Inflammatory macrophage treated with lipopolysaccharide for 4 hours (primary cell): ENCODE measurements around the gene EIF5AL1.

Experiments
- DNase-seq: peaks from one replicate; pipeline ENCODE4 v3.0.0-alpha.2; 2020

EIF5AL1 gene

DNA sequence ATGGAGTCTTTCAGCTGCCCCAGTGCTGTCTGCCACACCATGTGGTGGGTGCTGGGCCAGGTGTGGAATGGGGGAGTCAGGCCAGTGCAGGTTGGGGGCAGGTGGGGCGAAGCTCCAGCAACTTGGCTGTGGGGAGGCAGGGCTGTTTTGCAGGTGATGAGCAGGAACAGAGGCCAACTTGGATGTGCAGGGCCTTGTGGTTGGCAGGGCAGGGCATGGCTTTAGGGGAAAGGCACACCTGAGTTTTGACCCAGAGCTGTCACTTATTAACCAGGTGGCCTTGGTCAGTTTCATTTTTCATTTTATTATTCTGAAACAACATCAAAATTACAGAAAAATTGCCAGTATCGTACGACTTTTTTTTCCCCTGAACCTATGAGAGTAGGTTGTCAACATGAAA, 48.9 kb downstream of the EIF5AL1 start:
- no peak for DNase-seq

DNA sequence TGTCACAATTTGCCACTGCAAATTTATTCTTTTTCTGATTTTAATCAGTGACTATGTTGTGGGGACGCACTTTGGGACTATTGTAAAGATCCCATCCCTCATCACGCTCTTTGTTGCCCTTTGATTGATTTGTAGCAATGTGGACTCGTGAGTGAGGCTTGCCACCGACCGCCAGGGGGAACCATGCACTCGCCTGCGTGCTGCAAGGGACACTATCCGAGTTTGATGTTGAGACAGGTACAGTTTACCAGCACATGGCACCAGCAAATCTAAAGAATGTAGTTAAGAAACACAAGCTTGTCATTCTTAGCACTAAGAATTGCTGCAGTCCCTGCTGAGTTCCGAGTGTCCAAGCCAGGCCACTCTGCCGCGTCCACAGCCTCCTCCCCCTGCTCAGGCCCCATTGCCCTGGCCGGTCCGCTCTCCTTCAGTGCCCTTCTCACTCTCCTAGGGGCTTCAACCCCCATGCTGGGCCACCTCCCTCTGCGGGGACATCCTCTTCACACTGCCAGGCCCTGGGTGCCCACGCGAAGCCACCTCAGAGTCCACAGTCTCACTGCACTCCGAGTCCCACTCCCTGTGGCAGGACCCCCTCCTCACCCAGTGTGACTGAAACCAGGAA, 49.9 kb downstream of the EIF5AL1 start:
- DNase-seq, result peak; percentile 39

DNA sequence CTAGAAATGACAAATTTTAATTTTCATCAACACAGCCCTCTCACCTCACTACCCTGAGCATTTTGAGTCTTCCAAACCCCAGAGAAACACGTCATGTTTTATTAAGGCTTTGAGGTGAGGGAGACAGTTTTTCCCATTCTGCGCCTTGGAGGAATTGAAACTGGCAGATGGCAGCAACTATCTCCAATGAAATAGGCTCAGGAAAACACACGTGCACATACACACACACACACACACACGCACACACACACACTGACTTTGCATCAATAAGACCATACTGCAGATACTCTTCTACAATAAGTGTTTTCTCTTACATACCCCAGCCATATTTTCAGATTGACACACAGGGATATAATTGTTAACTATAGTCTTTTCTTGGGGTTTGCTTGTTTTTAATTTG, 51.1 kb downstream of the EIF5AL1 start:
- peak; percentile 3 for DNase-seq
